ENCODE measurements around the gene JAKMIP3. TPM values are rescaled to one million over a fixed set of nuclear protein-coding genes. Genes with fewer than 3 reads are reported as not detected.

JAKMIP3 gene
- total RNA-seq, 1 donor from 2014 or later, result not detected

- no peaks in the 10 kb centered on the region for H3K4me1 ChIP-seq
- no peak overlapping the region for H3K27ac ChIP-seq
- H3K4me3 ChIP-seq, result no peak overlapping the region
- DNase-seq (ENCODE audit: low spot score in 2 of 2), result no peak
- no peak for TF ChIP-seq CTCF (IDR thresholded peaks at IDR 0.05)
- H3K9me3 ChIP-seq, result no peaks in the 10 kb centered on the region
- intact Hi-C loops (cut with DNase I), result no loop called here
- no peaks in the 10 kb centered on the region for H3K36me3 ChIP-seq
- no peaks in the 10 kb centered on the region for H3K27me3 ChIP-seq
Measured at GRCh38 chr10:132107949-132108877, 42.5 kb downstream of the JAKMIP3 start.

- intact Hi-C loops (cut with DNase I), result no loop called here
- Histone ChIP-seq H3K36me3 (no peaks in the 10 kb centered on the region), H3K27me3 (no peaks in the 10 kb centered on the region), H3K4me3 (no peak overlapping the region), H3K27ac (no peak overlapping the region), H3K4me1 (no peaks in the 10 kb centered on the region), H3K9me3 (no peaks in the 10 kb centered on the region)
- no peak for TF ChIP-seq CTCF (IDR thresholded peaks at IDR 0.05)
- no peak for DNase-seq (ENCODE audit: low spot score in 2 of 2)
Measured at GRCh38 chr10:132109341-132110110, 43.8 kb downstream of the JAKMIP3 start.

GRCh38 chr10:132110111-132110521 is 44.4 kb downstream of the JAKMIP3 start:
- no peak overlapping the region for H3K4me3 ChIP-seq
- no peaks in the 10 kb centered on the region for H3K4me1 ChIP-seq
- H3K9me3 ChIP-seq, result no peaks in the 10 kb centered on the region
- H3K27me3 ChIP-seq, result no peaks in the 10 kb centered on the region
- H3K27ac ChIP-seq, result no peak overlapping the region
- no peak for DNase-seq (ENCODE audit: low spot score in 2 of 2)
- no peak for TF ChIP-seq CTCF (IDR thresholded peaks at IDR 0.05)
- intact Hi-C loops (cut with DNase I), result no loop called here
- H3K36me3 ChIP-seq, result no peaks in the 10 kb centered on the region

- H3K4me1 ChIP-seq, result no peaks in the 10 kb centered on the region
- no peak overlapping the region for H3K4me3 ChIP-seq
- H3K27ac ChIP-seq, result no peak overlapping the region
- no peaks in the 10 kb centered on the region for H3K36me3 ChIP-seq
- no peak for TF ChIP-seq CTCF (IDR thresholded peaks at IDR 0.05)
- no peak for DNase-seq (ENCODE audit: low spot score in 2 of 2)
- H3K27me3 ChIP-seq, result no peaks in the 10 kb centered on the region
- intact Hi-C loops (cut with DNase I), result no loop called here
- no peaks in the 10 kb centered on the region for H3K9me3 ChIP-seq
Measured at GRCh38 chr10:132110713-132111112, 45.0 kb downstream of the JAKMIP3 start.

- Histone ChIP-seq H3K9me3 (no peaks in the 10 kb centered on the region), H3K4me1 (no peaks in the 10 kb centered on the region), H3K4me3 (no peak overlapping the region), H3K27ac (no peak overlapping the region), H3K36me3 (no peaks in the 10 kb centered on the region), H3K27me3 (no peaks in the 10 kb centered on the region)
- TF ChIP-seq CTCF (IDR thresholded peaks at IDR 0.05), result no peak
- intact Hi-C loops (cut with DNase I), result no loop called here
- no peak for DNase-seq (ENCODE audit: low spot score in 2 of 2)
Measured at GRCh38 chr10:132111121-132111731, 45.5 kb downstream of the JAKMIP3 start.
